ENCODE results near the gene CORO2B. TPM values are rescaled to one million over a fixed set of nuclear protein-coding genes. Genes with fewer than 3 reads are reported as not detected.

Gene CORO2B
- total RNA-seq, 4 donors from 2014 or later = 1.3 to 18.2 (median 7.0) TPM

GRCh38 chr15:68574046-68574445, 4.7 kb upstream of the CORO2B start:
- Histone ChIP-seq H3K36me3 (no peaks in the 10 kb centered on the region), H3K27me3 (no peaks in the 10 kb centered on the region), H3K27ac (no peak overlapping the region), H3K4me1 (no peaks in the 10 kb centered on the region), H3K9me3 (no peaks in the 10 kb centered on the region), H3K4me3 (no peak overlapping the region)
- TF ChIP-seq CTCF (IDR thresholded peaks at IDR 0.05) = no peak
- no peak for TF ChIP-seq POLR2A (IDR thresholded peaks at IDR 0.05)
- intact Hi-C loops (cut with DNase I; ENCODE audit: low total_unique reads) = loop anchor here (10.0 kb wide), 1 partner anchor 301 kb away; no protein-coding TSS in a partner anchor
- DNase-seq = no peak

- H3K4me1 ChIP-seq = no peaks in the 10 kb centered on the region
- no peaks in the 10 kb centered on the region for H3K9me3 ChIP-seq
- no peak overlapping the region for H3K4me3 ChIP-seq
- H3K27me3 ChIP-seq = no peaks in the 10 kb centered on the region
- TF ChIP-seq CTCF (IDR thresholded peaks at IDR 0.05) (no peak), POLR2A (IDR thresholded peaks at IDR 0.05) (no peak)
- DNase-seq = no peak
- intact Hi-C loops (cut with DNase I; ENCODE audit: low total_unique reads) = loop anchor here (5.0 to 10.0 kb wide), 2 partner anchors 98 to 300 kb away; no protein-coding TSS in a partner anchor
- H3K27ac ChIP-seq = no peak overlapping the region
- no peaks in the 10 kb centered on the region for H3K36me3 ChIP-seq
These were observed 4.2 kb upstream of the CORO2B start for GRCh38 chr15:68574629-68575028.

GRCh38 chr15:68576235-68576892, 2.4 kb upstream of the CORO2B start:
- no peaks in the 10 kb centered on the region for H3K9me3 ChIP-seq
- TF ChIP-seq POLR2A (IDR thresholded peaks at IDR 0.05) = no peak
- no peak for TF ChIP-seq CTCF (IDR thresholded peaks at IDR 0.05)
- no peaks in the 10 kb centered on the region for H3K27me3 ChIP-seq
- no peak for DNase-seq
- H3K27ac ChIP-seq = no peak overlapping the region
- H3K4me3 ChIP-seq = no peak overlapping the region
- no peaks in the 10 kb centered on the region for H3K4me1 ChIP-seq
- H3K36me3 ChIP-seq = no peaks in the 10 kb centered on the region
- intact Hi-C loops (cut with DNase I; ENCODE audit: low total_unique reads) = loop anchor here (5.0 to 10.0 kb wide), 2 partner anchors 96 to 298 kb away; no protein-coding TSS in a partner anchor

- no peaks in the 10 kb centered on the region for H3K27me3 ChIP-seq
- peak overlapping the region; percentile 32 to 60 for H3K4me3 ChIP-seq
- TF ChIP-seq POLR2A (IDR thresholded peaks at IDR 0.05) (peak in 1 of 2 donors; percentile 42), CTCF (IDR thresholded peaks at IDR 0.05) (peak; percentile 59 to 89 (median 74))
- peak overlapping the region; percentile 75 to 90 for H3K27ac ChIP-seq
- DNase-seq = peak; percentile 80 to 86
- no peaks in the 10 kb centered on the region for H3K36me3 ChIP-seq
- no peaks in the 10 kb centered on the region for H3K4me1 ChIP-seq
- no peaks in the 10 kb centered on the region for H3K9me3 ChIP-seq
- intact Hi-C loops (cut with DNase I; ENCODE audit: low total_unique reads) = loop anchor here (5.0 to 10.0 kb wide), 2 partner anchors 94 to 296 kb away; no protein-coding TSS in a partner anchor
These were observed 416 bp upstream of the CORO2B start for GRCh38 chr15:68578175-68578979.

All from uterus (tissue), 4 donors.